ENCODE measurements around the gene ITGB8. TPM values are rescaled to one million over a fixed set of nuclear protein-coding genes. Genes with fewer than 3 reads are reported as not detected.

Gene ITGB8
- total and polyA plus RNA-seq, 2 of the 4 experiments (the other 2 are of a cell fraction): 2.6 to 10.2 TPM

DNA sequence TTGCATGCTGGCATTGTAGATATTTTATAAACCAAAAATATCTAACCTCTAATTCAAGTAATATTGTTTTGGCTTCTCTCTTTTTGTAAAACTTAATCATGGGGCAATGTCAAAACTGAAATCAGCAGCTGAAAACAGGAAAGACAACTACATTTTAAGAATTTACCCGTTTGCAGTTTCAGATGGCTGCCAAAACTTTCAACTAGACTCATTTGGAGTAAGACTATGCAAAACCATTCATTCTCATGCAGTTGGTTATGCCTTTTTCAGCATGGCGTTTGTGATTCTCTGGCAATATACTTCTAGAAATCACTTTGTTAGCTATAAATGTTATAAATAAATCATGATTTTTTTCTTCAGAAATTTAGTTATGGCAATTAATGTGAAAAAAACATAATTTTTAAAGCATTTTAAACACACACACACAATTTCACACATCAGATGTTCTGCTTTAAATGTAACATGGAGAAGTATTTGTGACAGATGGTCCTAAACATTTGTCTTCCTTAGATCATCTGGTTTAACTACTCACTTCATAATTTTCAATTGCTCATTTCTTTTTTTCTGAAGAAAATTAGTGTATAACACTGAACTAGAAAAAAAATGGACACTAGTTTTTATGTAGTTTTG, 116.4 kb downstream of the ITGB8 start:
- Histone ChIP-seq H3K56ac (ENCODE audit: extremely low read depth, insufficient read depth, low read length) (no peak overlapping the region), H4K91ac (ENCODE audit: insufficient read depth, low read depth, low read length) (no peak overlapping the region), H2AK9ac (replicated peaks; ENCODE audit: low read depth, low read length, poor library complexity) (no peak overlapping the region), H2AK5ac (ENCODE audit: low read depth, low read length) (no peak overlapping the region), H3K9me3 (ENCODE audit: control insufficient read depth, insufficient read depth, low read length) (no peaks in the 10 kb centered on the region), H2AFZ (replicated peaks; ENCODE audit: low read length, poor library complexity) (no peak overlapping the region), H4K20me1 (ENCODE audit: insufficient read depth, low read length) (no peaks in the 10 kb centered on the region), H2BK15ac (ENCODE audit: low read depth, low read length) (no peak overlapping the region), H3K9ac (ENCODE audit: low read depth, low read length) (no peak overlapping the region), H2BK5ac (ENCODE audit: low read depth, low read length, poor library complexity, severe bottlenecking) (no peak overlapping the region), H3K27ac (ENCODE audit: insufficient read depth, low read length) (no peak overlapping the region), H3K36me3 (ENCODE audit: control insufficient read depth, insufficient read depth, low read length) (no peaks in the 10 kb centered on the region), H3K14ac (replicated peaks; ENCODE audit: low read depth, low read length) (no peak overlapping the region), H3K23ac (ENCODE audit: low read depth, low read length) (no peak overlapping the region), H3K79me1 (ENCODE audit: low read depth in 1 of 2, low read length in 2 of 2) (no peaks in the 10 kb centered on the region), H3K27me3 (ENCODE audit: control insufficient read depth, insufficient read depth, low read length) (no peaks in the 10 kb centered on the region; the same call in 1 of the 2 replicates), H2BK120ac (ENCODE audit: low read depth, low read length) (no peak overlapping the region), H3K4me2 (ENCODE audit: low read depth, low read length) (no peak overlapping the region), H3K18ac (ENCODE audit: low read depth, low read length) (no peak overlapping the region), H4K5ac (ENCODE audit: low read depth, low read length) (no peak overlapping the region), H3K4me1 (ENCODE audit: control insufficient read depth, insufficient read depth, low read length) (no peaks in the 10 kb centered on the region; the same call in 1 of the 2 replicates), H4K8ac (ENCODE audit: low read depth in 2 of 2, low read length in 2 of 2) (no peak overlapping the region), H3K4me3 (ENCODE audit: insufficient read depth, low read depth, low read length) (no peak overlapping the region), H3K9me1 (ENCODE audit: insufficient read depth, low read length) (no peaks in the 10 kb centered on the region), H2BK20ac (ENCODE audit: low read depth, low read length) (no peak overlapping the region), H3K4ac (ENCODE audit: low read depth, low read length) (no peak overlapping the region)
- in situ Hi-C loops (cut with MboI; ENCODE audit: low sequenced_read_pairs) (no loop called here), intact Hi-C loops (cut with micrococcal nuclease) (no loop called here), dilution Hi-C loops (cut with HindIII; ENCODE audit: low sequenced_read_pairs, unreplicated experiment) (no loop called here)
- WGBS, 2 experiments (ENCODE audit: extremely low coverage in 2 of 2, insufficient read length in 1 of 2): no CpG with 5 or more reads among the region's 2 CpGs
- ChIA-PET CTCF (interaction anchor here (1.0 kb wide), 1 partner anchor 14 kb away, joined by 3 read pairs; no protein-coding TSS in a partner anchor), POLR2A (ENCODE audit: unreplicated experiment) (no interaction called here)
- no peak for TF ChIP-seq FOS (IDR thresholded peaks at IDR 0.05; ENCODE audit: low read depth, low read length)
- TF ChIP-seq, protein P1, sequence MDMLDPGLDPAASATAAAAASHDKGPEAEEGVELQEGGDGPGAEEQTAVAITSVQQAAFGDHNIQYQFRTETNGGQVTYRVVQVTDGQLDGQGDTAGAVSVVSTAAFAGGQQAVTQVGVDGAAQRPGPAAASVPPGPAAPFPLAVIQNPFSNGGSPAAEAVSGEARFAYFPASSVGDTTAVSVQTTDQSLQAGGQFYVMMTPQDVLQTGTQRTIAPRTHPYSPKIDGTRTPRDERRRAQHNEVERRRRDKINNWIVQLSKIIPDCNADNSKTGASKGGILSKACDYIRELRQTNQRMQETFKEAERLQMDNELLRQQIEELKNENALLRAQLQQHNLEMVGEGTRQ (IDR thresholded peaks at IDR 0.05; ENCODE audit: low read depth, low read length): no peak
- no peak for TF ChIP-seq MAFK (IDR thresholded peaks at IDR 0.05; ENCODE audit: low read depth, low read length)
- no peak for TF ChIP-seq CTCF (conservative IDR thresholded peaks at IDR 0.05; ENCODE audit: low read depth, low read length)
- no peak for TF ChIP-seq RCOR1 (IDR thresholded peaks at IDR 0.05; ENCODE audit: insufficient replicate concordance, low read length)
- no peak for TF ChIP-seq RAD21 (IDR thresholded peaks at IDR 0.05; ENCODE audit: low read length)
- TF ChIP-seq MXI1 (IDR thresholded peaks at IDR 0.05; ENCODE audit: borderline replicate concordance, low read depth, low read length): no peak
- TF ChIP-seq NFE2L2 (IDR thresholded peaks at IDR 0.05; ENCODE audit: low read depth, low read length): no peak
- no peak for TF ChIP-seq RFX5 (IDR thresholded peaks at IDR 0.05; ENCODE audit: low read depth, low read length)
- TF ChIP-seq BHLHE40 (IDR thresholded peaks at IDR 0.05; ENCODE audit: low read depth, low read length): no peak
- TF ChIP-seq, protein P2, sequence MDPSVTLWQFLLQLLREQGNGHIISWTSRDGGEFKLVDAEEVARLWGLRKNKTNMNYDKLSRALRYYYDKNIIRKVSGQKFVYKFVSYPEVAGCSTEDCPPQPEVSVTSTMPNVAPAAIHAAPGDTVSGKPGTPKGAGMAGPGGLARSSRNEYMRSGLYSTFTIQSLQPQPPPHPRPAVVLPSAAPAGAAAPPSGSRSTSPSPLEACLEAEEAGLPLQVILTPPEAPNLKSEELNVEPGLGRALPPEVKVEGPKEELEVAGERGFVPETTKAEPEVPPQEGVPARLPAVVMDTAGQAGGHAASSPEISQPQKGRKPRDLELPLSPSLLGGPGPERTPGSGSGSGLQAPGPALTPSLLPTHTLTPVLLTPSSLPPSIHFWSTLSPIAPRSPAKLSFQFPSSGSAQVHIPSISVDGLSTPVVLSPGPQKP (IDR thresholded peaks at IDR 0.05; ENCODE audit: borderline replicate concordance, low read depth, low read length): no peak
- TF ChIP-seq POLR2A (IDR thresholded peaks at IDR 0.05; ENCODE audit: low read depth, low read length): no peak
- BruUV-seq (replicated peaks): no TSS peak
- ATAC-seq (ENCODE audit: low read depth): no peak
- no peak for DNase-seq

All from IMR-90 (cell line).